ENCODE measurements around the gene TOR2A.
A peak's percentile ranks its signal among the peaks of the same experiment; 100 is the strongest.

TOR2A gene

GRCh38 chr9:127753622-127754021, 18.5 kb upstream of the TOR2A start:
- no peak overlapping the region for H3K4me3 ChIP-seq (ENCODE audit: low read length)
- H3K27me3 ChIP-seq (ENCODE audit: control insufficient read depth, insufficient read depth, low read length), result peaks cover 54% of the 10 kb centered on the region
- no peak overlapping the region for H3K4me2 ChIP-seq (ENCODE audit: low read length)
- no peaks in the 10 kb centered on the region for H3K4me1 ChIP-seq (ENCODE audit: control insufficient read depth, insufficient read depth, low read length)
- no peaks in the 10 kb centered on the region for H3K36me3 ChIP-seq (ENCODE audit: insufficient read depth, low read length)
- H3K9me3 ChIP-seq (replicated peaks; ENCODE audit: low read length), result no peaks in the 10 kb centered on the region
- H3K9ac ChIP-seq (ENCODE audit: low read depth, low read length), result no peak overlapping the region

- Histone ChIP-seq H3K4me2 (ENCODE audit: low read length) (no peak overlapping the region), H3K36me3 (ENCODE audit: insufficient read depth, low read length) (no peaks in the 10 kb centered on the region), H3K9me3 (replicated peaks; ENCODE audit: low read length) (no peaks in the 10 kb centered on the region), H3K4me3 (ENCODE audit: low read length) (no peak overlapping the region), H3K27me3 (ENCODE audit: control insufficient read depth, insufficient read depth, low read length) (peaks cover 56% of the 10 kb centered on the region), H3K4me1 (ENCODE audit: control insufficient read depth, insufficient read depth, low read length) (no peaks in the 10 kb centered on the region), H3K9ac (ENCODE audit: low read depth, low read length) (no peak overlapping the region)
Measured at GRCh38 chr9:127753148-127753547, 18.1 kb upstream of the TOR2A start.

GRCh38 chr9:127751269-127752054, 16.4 kb upstream of the TOR2A start:
- Histone ChIP-seq H3K9me3 (replicated peaks; ENCODE audit: low read length) (no peaks in the 10 kb centered on the region), H3K27me3 (ENCODE audit: control insufficient read depth, insufficient read depth, low read length) (peaks cover 71% of the 10 kb centered on the region), H3K4me2 (ENCODE audit: low read length) (no peak overlapping the region), H3K4me1 (ENCODE audit: control insufficient read depth, insufficient read depth, low read length) (no peaks in the 10 kb centered on the region), H3K9ac (ENCODE audit: low read depth, low read length) (no peak overlapping the region), H3K36me3 (ENCODE audit: insufficient read depth, low read length) (no peaks in the 10 kb centered on the region), H3K4me3 (ENCODE audit: low read length) (no peak overlapping the region)

- Histone ChIP-seq H3K4me2 (ENCODE audit: low read length) (no peak overlapping the region), H3K9ac (ENCODE audit: low read depth, low read length) (no peak overlapping the region), H3K27me3 (ENCODE audit: control insufficient read depth, insufficient read depth, low read length) (peaks cover 62% of the 10 kb centered on the region), H3K4me3 (ENCODE audit: low read length) (no peak overlapping the region), H3K36me3 (ENCODE audit: insufficient read depth, low read length) (no peaks in the 10 kb centered on the region), H3K4me1 (ENCODE audit: control insufficient read depth, insufficient read depth, low read length) (no peaks in the 10 kb centered on the region), H3K9me3 (replicated peaks; ENCODE audit: low read length) (no peaks in the 10 kb centered on the region)
Measured at GRCh38 chr9:127749090-127749787, 14.1 kb upstream of the TOR2A start.

- H3K9me3 ChIP-seq (replicated peaks; ENCODE audit: low read length), result no peaks in the 10 kb centered on the region
- no peaks in the 10 kb centered on the region for H3K4me1 ChIP-seq (ENCODE audit: control insufficient read depth, insufficient read depth, low read length)
- no peak overlapping the region for H3K4me2 ChIP-seq (ENCODE audit: low read length)
- no peak overlapping the region for H3K4me3 ChIP-seq (ENCODE audit: low read length)
- H3K36me3 ChIP-seq (ENCODE audit: insufficient read depth, low read length), result no peaks in the 10 kb centered on the region
- no peak overlapping the region for H3K9ac ChIP-seq (ENCODE audit: low read depth, low read length)
- peaks cover 40% of the 10 kb centered on the region for H3K27me3 ChIP-seq (ENCODE audit: control insufficient read depth, insufficient read depth, low read length)
Measured at GRCh38 chr9:127746959-127747569, 12.0 kb upstream of the TOR2A start.

GRCh38 chr9:127744398-127745110, 9.5 kb upstream of the TOR2A start:
- H3K4me1 ChIP-seq (ENCODE audit: control insufficient read depth, insufficient read depth, low read length), result peaks cover 9% of the 10 kb centered on the region
- no peak overlapping the region for H3K4me2 ChIP-seq (ENCODE audit: low read length)
- no peaks in the 10 kb centered on the region for H3K36me3 ChIP-seq (ENCODE audit: insufficient read depth, low read length)
- H3K9me3 ChIP-seq (replicated peaks; ENCODE audit: low read length), result no peaks in the 10 kb centered on the region
- H3K4me3 ChIP-seq (ENCODE audit: low read length), result no peak overlapping the region
- H3K27me3 ChIP-seq (ENCODE audit: control insufficient read depth, insufficient read depth, low read length), result peaks cover 30% of the 10 kb centered on the region
- H3K9ac ChIP-seq (ENCODE audit: low read depth, low read length), result no peak overlapping the region

- H3K9me3 ChIP-seq (replicated peaks; ENCODE audit: low read length), result no peaks in the 10 kb centered on the region
- H3K4me2 ChIP-seq (ENCODE audit: low read length), result no peak overlapping the region
- no peaks in the 10 kb centered on the region for H3K36me3 ChIP-seq (ENCODE audit: insufficient read depth, low read length)
- H3K27me3 ChIP-seq (ENCODE audit: control insufficient read depth, insufficient read depth, low read length), result peaks cover 25% of the 10 kb centered on the region
- no peak overlapping the region for H3K4me3 ChIP-seq (ENCODE audit: low read length)
- no peak overlapping the region for H3K9ac ChIP-seq (ENCODE audit: low read depth, low read length)
- peaks cover 9% of the 10 kb centered on the region for H3K4me1 ChIP-seq (ENCODE audit: control insufficient read depth, insufficient read depth, low read length)
Measured at GRCh38 chr9:127742435-127743088, 7.5 kb upstream of the TOR2A start.

GRCh38 chr9:127741831-127742434, 6.8 kb upstream of the TOR2A start:
- Histone ChIP-seq H3K9ac (ENCODE audit: low read depth, low read length) (no peak overlapping the region), H3K4me1 (ENCODE audit: control insufficient read depth, insufficient read depth, low read length) (peaks cover 9% of the 10 kb centered on the region), H3K36me3 (ENCODE audit: insufficient read depth, low read length) (no peaks in the 10 kb centered on the region), H3K4me2 (ENCODE audit: low read length) (no peak overlapping the region), H3K4me3 (ENCODE audit: low read length) (no peak overlapping the region), H3K27me3 (ENCODE audit: control insufficient read depth, insufficient read depth, low read length) (peaks cover 22% of the 10 kb centered on the region), H3K9me3 (replicated peaks; ENCODE audit: low read length) (no peaks in the 10 kb centered on the region)

GRCh38 chr9:127739614-127740330, 4.7 kb upstream of the TOR2A start:
- no peaks in the 10 kb centered on the region for H3K9me3 ChIP-seq (replicated peaks; ENCODE audit: low read length)
- peaks cover 15% of the 10 kb centered on the region for H3K27me3 ChIP-seq (ENCODE audit: control insufficient read depth, insufficient read depth, low read length)
- H3K36me3 ChIP-seq (ENCODE audit: insufficient read depth, low read length), result no peaks in the 10 kb centered on the region
- peaks cover 12% of the 10 kb centered on the region for H3K4me1 ChIP-seq (ENCODE audit: control insufficient read depth, insufficient read depth, low read length)
- peak overlapping the region; percentile 30 for H3K4me2 ChIP-seq (ENCODE audit: low read length)
- no peak overlapping the region for H3K9ac ChIP-seq (ENCODE audit: low read depth, low read length)
- no peak overlapping the region for H3K4me3 ChIP-seq (ENCODE audit: low read length)

- Histone ChIP-seq H3K36me3 (ENCODE audit: insufficient read depth, low read length) (no peaks in the 10 kb centered on the region), H3K4me3 (ENCODE audit: low read length) (no peak overlapping the region), H3K9me3 (replicated peaks; ENCODE audit: low read length) (no peaks in the 10 kb centered on the region), H3K27me3 (ENCODE audit: control insufficient read depth, insufficient read depth, low read length) (peaks cover 11% of the 10 kb centered on the region), H3K4me1 (ENCODE audit: control insufficient read depth, insufficient read depth, low read length) (peaks cover 19% of the 10 kb centered on the region), H3K4me2 (ENCODE audit: low read length) (no peak overlapping the region), H3K9ac (ENCODE audit: low read depth, low read length) (no peak overlapping the region)
Measured at GRCh38 chr9:127738666-127739065, 3.6 kb upstream of the TOR2A start.

Data from skeletal muscle satellite cell (primary cell).